Measurements from ENCODE around the gene EHMT2.

GRCh38 chr6:31831350-31832215 is 65.9 kb downstream of the EHMT2 start:
- TF ChIP-seq NFIB (CRISPR knock-in tag; IDR thresholded peaks at IDR 0.05; ENCODE audit: borderline replicate concordance) (no peak), MXI1 (IDR thresholded peaks at IDR 0.05; ENCODE audit: borderline replicate concordance, low read depth, low read length) (no peak), CTCF (CRISPR knock-in tag; IDR thresholded peaks at IDR 0.05) (no peak), DNMT1 (CRISPR knock-in tag; IDR thresholded peaks at IDR 0.05) (no peak), EZH2 (conservative IDR thresholded peaks at IDR 0.05; ENCODE audit: low read depth, low read length) (no peak), PRDM15 (CRISPR knock-in tag; IDR thresholded peaks at IDR 0.05) (no peak), BHLHE40 (IDR thresholded peaks at IDR 0.05; ENCODE audit: low read length) (no peak)

All from HepG2 (cell line).